CD8-positive, alpha-beta memory T cell (primary cell): Measurements from ENCODE around the gene EPB42. TPM values are rescaled to one million over a fixed set of nuclear protein-coding genes. Genes with fewer than 3 reads are reported as not detected.

Experiments used
- CTCF ChIA-PET: fragments of 350-600 bp; sonication (Branson Sonifier 250); formaldehyde crosslinking; loops from one replicate; lab custom pipeline; 2021; ENCODE audit warnings: antibody characterized with exemption; lab: Charles Lee
- POLR2A ChIA-PET: fragments of 350-600 bp; sonication (Branson Sonifier 250); formaldehyde crosslinking; loops from one replicate; lab custom pipeline; 2021; ENCODE audit warnings: antibody characterized with exemption; lab: Charles Lee
- DNase-seq, 5 donors: peaks; one replicate each; pipeline versions ENCODE4 v3.0.0 to v3.0.0-alpha.2; 2020 to 2022; ENCODE audit warnings: mixed read lengths in 1 of 5
- H3K27ac ChIP-seq: one replicate; pipeline ENCODE4 v1.7.0; 2013; ENCODE audit warnings: low read depth, mild to moderate bottlenecking, low read length, moderate library complexity
- H3K27me3 ChIP-seq: 2 replicates; pipeline ENCODE4 v1.7.0; 2013; ENCODE audit warnings: low read length, mild to moderate bottlenecking; ENCODE audit not compliant: insufficient read depth, poor library complexity, severe bottlenecking
- H3K36me3 ChIP-seq: 2 replicates; pipeline ENCODE4 v1.7.0; 2013; ENCODE audit warnings: mild to moderate bottlenecking, low read length, moderate library complexity; ENCODE audit not compliant: insufficient read depth
- H3K4me1 ChIP-seq: 2 replicates; pipeline ENCODE4 v1.7.0; 2013; ENCODE audit warnings: mild to moderate bottlenecking, low read length, moderate library complexity; ENCODE audit not compliant: insufficient read depth
- H3K4me3 ChIP-seq: 2 replicates; pipeline ENCODE4 v1.7.0; 2013; ENCODE audit warnings: mild to moderate bottlenecking, low read length
- H3K9me3 ChIP-seq: 2 replicates; pipeline ENCODE4 v1.7.0; 2013; ENCODE audit warnings: mild to moderate bottlenecking, low read length
- H3K27ac Mint-ChIP-seq, 8 donors: one replicate each; pipeline ENCODE4 v1.8.0; 2020 to 2021; ENCODE audit warnings: mixed read lengths in 8 of 8, mild to moderate bottlenecking in 6 of 8, inconsistent platforms in 3 of 8, moderate library complexity in 3 of 8
- H3K27me3 Mint-ChIP-seq, 2 donors: one replicate each; pipeline ENCODE4 v1.8.0; 2020 to 2021; ENCODE audit warnings: mixed read lengths in 2 of 2, mild to moderate bottlenecking in 1 of 2, moderate library complexity in 1 of 2
- H3K36me3 Mint-ChIP-seq, 3 donors: one replicate each; pipeline ENCODE4 v1.8.0; 2020 to 2021; ENCODE audit warnings: mixed read lengths in 3 of 3, inconsistent platforms in 1 of 3, mild to moderate bottlenecking in 1 of 3
- H3K4me1 Mint-ChIP-seq, 3 donors: one replicate each; pipeline ENCODE4 v1.8.0; 2020 to 2021; ENCODE audit warnings: mixed read lengths in 3 of 3, inconsistent platforms in 1 of 3, mild to moderate bottlenecking in 1 of 3
- H3K4me3 Mint-ChIP-seq, 7 donors: one replicate each; pipeline ENCODE4 v1.8.0; 2020 to 2021; ENCODE audit warnings: mixed read lengths in 7 of 7, mild to moderate bottlenecking in 6 of 7, moderate library complexity in 4 of 7, inconsistent platforms in 2 of 7
- H3K9me3 Mint-ChIP-seq, 5 donors: one replicate each; pipeline ENCODE4 v1.8.0; 2020 to 2022; ENCODE audit warnings: mixed read lengths in 5 of 5, mild to moderate bottlenecking in 3 of 5, moderate library complexity in 2 of 5, inconsistent platforms in 1 of 5
- polyA plus RNA-seq: library from polyadenylated mRNA; unstranded; fragments of 300-500 nt; fragmentation: Illumina TruSeq; gene quantifications from one replicate; pipeline ENCODE4 v1.2.3, GENCODE V29; 2021
- total RNA-seq, 2 experiments: library from RNA; stranded (reverse); gene quantifications; one replicate each; pipeline ENCODE4 v1.2.3, GENCODE V29; 2021

The EPB42 gene
- total and polyA plus RNA-seq, 3 experiments from 2014 or later, result not detected

DNA sequence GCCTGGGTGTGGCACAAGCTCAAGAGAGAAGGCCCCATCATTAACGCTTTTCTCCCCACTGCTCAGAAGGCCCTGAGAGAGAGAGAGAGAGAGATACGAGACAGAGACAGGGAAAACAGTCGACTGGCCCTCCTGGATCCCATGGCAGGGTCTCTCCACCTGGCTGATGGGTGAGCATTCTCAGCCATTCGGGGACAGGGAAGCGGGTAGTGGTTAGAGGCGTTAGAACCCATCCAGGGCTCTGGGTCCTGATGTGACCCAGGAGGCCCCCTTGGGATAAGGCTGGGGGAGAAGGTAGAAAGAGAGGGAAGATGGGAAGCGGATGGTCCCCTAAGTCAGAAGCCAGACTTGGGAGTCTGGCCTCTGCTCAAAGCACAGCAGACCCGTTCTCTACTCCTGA is 38.0 kb upstream of the EPB42 start:
- no peak overlapping the region for H3K27ac ChIP-seq
- H3K27me3 ChIP-seq, result no peaks in the 10 kb centered on the region
- Mint-ChIP-seq H3K36me3 (peaks cover 0 to 3% (median 0%) of the 10 kb centered on the region in 3 donors), H3K9me3 (no peaks in the 10 kb centered on the region), H3K27me3 (peaks cover 11 to 30% of the 10 kb centered on the region in 2 donors), H3K27ac (no peak overlapping the region), H3K4me1 (peaks cover 6 to 10% (median 6%) of the 10 kb centered on the region in 3 donors), H3K4me3 (no peak overlapping the region)
- peaks cover 5% of the 10 kb centered on the region for H3K4me1 ChIP-seq
- POLR2A ChIA-PET, result no interaction called here
- no peaks in the 10 kb centered on the region for H3K9me3 ChIP-seq
- no peak for DNase-seq
- no peaks in the 10 kb centered on the region for H3K36me3 ChIP-seq
- CTCF ChIA-PET, result no interaction called here
- no peak overlapping the region for H3K4me3 ChIP-seq

DNA sequence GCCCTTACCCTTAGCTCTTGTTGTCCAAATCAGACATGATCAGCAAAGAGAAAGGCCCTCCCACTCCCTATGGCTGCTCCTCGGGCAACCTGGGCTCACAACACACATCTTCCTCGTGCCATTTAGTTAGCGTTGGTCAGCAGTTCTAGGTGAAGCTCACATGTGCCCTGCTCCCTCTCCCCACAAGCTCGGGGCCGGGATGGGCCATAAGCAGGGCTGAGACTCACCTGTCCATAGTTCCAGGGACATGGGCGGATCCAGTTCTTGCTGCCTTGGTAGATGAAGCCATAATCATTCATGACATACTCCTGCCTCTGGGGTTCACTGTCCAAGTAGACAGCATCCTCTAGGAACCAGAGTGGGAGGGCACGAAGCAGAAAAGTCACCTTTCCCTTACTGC is 35.5 kb upstream of the EPB42 start:
- CTCF ChIA-PET, result no interaction called here
- no peak overlapping the region for H3K4me3 ChIP-seq
- DNase-seq, result no peak
- H3K36me3 Mint-ChIP-seq, result peaks cover 0 to 3% (median 0%) of the 10 kb centered on the region in 3 donors
- no peak overlapping the region for H3K4me3 Mint-ChIP-seq
- POLR2A ChIA-PET, result no interaction called here
- no peaks in the 10 kb centered on the region for H3K9me3 ChIP-seq
- H3K27ac Mint-ChIP-seq, result peak overlapping the region in 2 of 8 donors; percentile 69 to 74
- H3K27me3 Mint-ChIP-seq, result peaks cover 7 to 36% of the 10 kb centered on the region in 2 donors
- no peaks in the 10 kb centered on the region for H3K27me3 ChIP-seq
- H3K9me3 Mint-ChIP-seq, result no peaks in the 10 kb centered on the region
- H3K4me1 Mint-ChIP-seq, result peaks cover 15 to 20% (median 16%) of the 10 kb centered on the region in 3 donors
- peaks cover 7% of the 10 kb centered on the region for H3K4me1 ChIP-seq
- H3K36me3 ChIP-seq, result no peaks in the 10 kb centered on the region
- H3K27ac ChIP-seq, result no peak overlapping the region

DNA sequence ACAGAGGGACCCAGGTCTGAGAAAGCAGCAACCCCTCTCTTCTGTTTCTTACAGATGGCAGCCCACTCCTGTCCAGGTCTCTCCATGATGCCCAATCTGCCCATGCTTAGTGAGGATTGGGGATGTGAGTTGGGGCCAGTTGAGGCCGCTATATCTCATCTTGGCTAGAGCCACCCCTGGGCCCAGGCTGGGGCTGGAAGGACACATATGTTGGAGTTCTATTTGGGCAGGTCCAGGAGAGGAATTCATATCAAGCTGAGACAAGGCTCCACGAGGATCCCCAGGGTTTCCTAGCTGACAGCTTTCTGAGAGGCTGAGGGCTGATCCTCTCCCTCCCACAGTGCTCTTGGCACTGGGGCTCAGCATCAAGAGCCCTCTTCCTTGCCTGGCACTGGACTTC is 34.6 kb upstream of the EPB42 start:
- CTCF ChIA-PET, result no interaction called here
- peaks cover 15 to 20% (median 16%) of the 10 kb centered on the region in 3 donors for H3K4me1 Mint-ChIP-seq
- no peaks in the 10 kb centered on the region for H3K27me3 ChIP-seq
- no peak overlapping the region for H3K4me3 ChIP-seq
- no peak overlapping the region for H3K4me3 Mint-ChIP-seq
- H3K4me1 ChIP-seq, result peaks cover 7% of the 10 kb centered on the region
- H3K9me3 Mint-ChIP-seq, result no peaks in the 10 kb centered on the region
- H3K27ac ChIP-seq, result no peak overlapping the region
- no peak for DNase-seq
- peak overlapping the region in 2 of 8 donors; percentile 11 to 37 for H3K27ac Mint-ChIP-seq
- peaks cover 0 to 3% (median 0%) of the 10 kb centered on the region in 3 donors for H3K36me3 Mint-ChIP-seq
- peaks cover 3 to 36% of the 10 kb centered on the region in 2 donors for H3K27me3 Mint-ChIP-seq
- no peaks in the 10 kb centered on the region for H3K36me3 ChIP-seq
- POLR2A ChIA-PET, result no interaction called here
- H3K9me3 ChIP-seq, result no peaks in the 10 kb centered on the region

DNA sequence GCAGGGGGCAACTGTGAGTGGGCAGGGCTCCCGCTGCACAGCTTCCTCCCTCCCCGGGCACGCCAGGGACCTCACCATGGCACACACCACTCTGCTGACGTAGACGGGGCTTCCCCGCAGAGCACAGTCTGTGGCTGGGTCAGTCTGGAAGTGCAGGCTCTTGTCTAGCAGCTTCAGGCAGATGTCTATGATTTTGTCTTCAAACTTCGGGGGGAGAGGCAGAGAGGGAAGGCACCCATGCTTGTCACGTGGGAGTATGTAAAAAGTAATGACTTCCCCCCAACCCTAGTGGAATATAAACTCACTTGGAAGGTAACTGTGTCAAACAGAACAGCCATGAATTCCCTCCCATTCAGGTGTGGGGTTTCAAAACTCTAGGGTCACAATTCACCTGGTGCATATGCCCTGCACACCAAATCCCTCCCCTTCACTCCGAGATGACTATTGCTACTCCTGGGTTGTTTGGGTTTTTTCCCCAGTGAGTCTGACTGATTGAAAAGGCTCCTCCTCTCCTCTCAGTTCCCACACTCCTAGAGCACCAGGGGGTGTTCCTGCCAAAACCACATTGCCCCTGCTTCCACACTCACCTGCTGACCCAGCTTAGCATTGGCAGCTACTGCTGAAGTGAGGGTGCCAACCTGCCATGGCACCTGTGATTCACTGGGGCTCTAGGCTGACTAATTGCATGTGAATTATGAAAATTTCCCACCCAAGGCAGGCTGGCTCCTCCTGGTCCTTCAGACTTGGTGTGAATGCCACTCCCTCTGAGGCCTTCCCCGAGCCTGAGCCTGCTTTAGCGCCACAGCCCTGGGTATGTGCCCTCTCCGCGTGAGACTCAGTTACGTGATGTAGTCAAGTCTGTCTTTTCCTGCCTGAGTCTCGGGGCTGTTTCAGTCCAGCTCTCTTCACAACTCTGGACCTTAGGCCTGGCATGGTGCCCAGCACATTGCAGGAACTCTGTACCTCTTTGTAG is 32.9 kb upstream of the EPB42 start:
- peaks cover 19 to 23% (median 20%) of the 10 kb centered on the region in 3 donors for H3K4me1 Mint-ChIP-seq
- H3K9me3 Mint-ChIP-seq, result no peaks in the 10 kb centered on the region
- no peaks in the 10 kb centered on the region for H3K36me3 ChIP-seq
- CTCF ChIA-PET, result interaction anchor here (1.1 kb wide), 1 partner anchor 28 kb away, joined by 3 read pairs; no protein-coding TSS in a partner anchor
- H3K36me3 Mint-ChIP-seq, result peaks cover 0 to 3% (median 0%) of the 10 kb centered on the region in 3 donors
- POLR2A ChIA-PET, result no interaction called here
- H3K4me3 Mint-ChIP-seq, result peak overlapping the region in 2 of 7 donors; percentile 6 to 21
- H3K27me3 Mint-ChIP-seq, result peaks cover 2 to 36% of the 10 kb centered on the region in 2 donors
- DNase-seq, result peak in 4 of 5 donors; percentile 14 to 59 (median 52)
- no peaks in the 10 kb centered on the region for H3K9me3 ChIP-seq
- H3K27ac ChIP-seq, result no peak overlapping the region
- no peak overlapping the region for H3K4me3 ChIP-seq
- no peaks in the 10 kb centered on the region for H3K27me3 ChIP-seq
- H3K27ac Mint-ChIP-seq, result peak overlapping the region in 7 of 8 donors; percentile 32 to 91 (median 82)
- peaks cover 7% of the 10 kb centered on the region for H3K4me1 ChIP-seq

DNA sequence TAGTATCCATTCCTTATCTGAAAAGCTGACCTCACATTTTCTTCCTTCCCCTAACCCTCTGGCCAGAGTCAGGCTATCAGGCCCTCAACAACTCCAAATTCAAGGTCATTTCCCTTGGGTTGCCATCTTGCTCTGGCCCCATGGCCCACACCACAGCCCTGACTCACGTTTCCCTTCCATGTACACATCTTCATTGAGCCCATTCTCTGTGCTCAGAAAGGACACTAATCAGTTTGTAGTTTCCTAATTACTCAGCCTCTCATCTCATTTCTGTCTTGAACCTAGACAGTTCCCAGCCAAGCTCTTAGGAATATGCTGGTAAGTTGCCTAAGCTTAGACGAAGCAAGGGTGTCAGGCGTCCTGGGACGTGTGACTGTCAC is 31.0 kb upstream of the EPB42 start:
- H3K4me3 ChIP-seq, result no peak overlapping the region
- H3K27me3 ChIP-seq, result no peaks in the 10 kb centered on the region
- peaks cover 7% of the 10 kb centered on the region for H3K4me1 ChIP-seq
- Mint-ChIP-seq H3K27me3 (peaks cover 2 to 32% of the 10 kb centered on the region in 2 donors), H3K4me3 (no peak overlapping the region), H3K4me1 (peaks cover 19 to 23% (median 20%) of the 10 kb centered on the region in 3 donors), H3K36me3 (peaks cover 0 to 3% (median 0%) of the 10 kb centered on the region in 3 donors), H3K9me3 (no peaks in the 10 kb centered on the region), H3K27ac (peak overlapping the region in 1 of 8 donors; percentile 59)
- DNase-seq, result no peak
- no peaks in the 10 kb centered on the region for H3K36me3 ChIP-seq
- POLR2A ChIA-PET, result no interaction called here
- no peaks in the 10 kb centered on the region for H3K9me3 ChIP-seq
- CTCF ChIA-PET, result no interaction called here
- no peak overlapping the region for H3K27ac ChIP-seq

DNA sequence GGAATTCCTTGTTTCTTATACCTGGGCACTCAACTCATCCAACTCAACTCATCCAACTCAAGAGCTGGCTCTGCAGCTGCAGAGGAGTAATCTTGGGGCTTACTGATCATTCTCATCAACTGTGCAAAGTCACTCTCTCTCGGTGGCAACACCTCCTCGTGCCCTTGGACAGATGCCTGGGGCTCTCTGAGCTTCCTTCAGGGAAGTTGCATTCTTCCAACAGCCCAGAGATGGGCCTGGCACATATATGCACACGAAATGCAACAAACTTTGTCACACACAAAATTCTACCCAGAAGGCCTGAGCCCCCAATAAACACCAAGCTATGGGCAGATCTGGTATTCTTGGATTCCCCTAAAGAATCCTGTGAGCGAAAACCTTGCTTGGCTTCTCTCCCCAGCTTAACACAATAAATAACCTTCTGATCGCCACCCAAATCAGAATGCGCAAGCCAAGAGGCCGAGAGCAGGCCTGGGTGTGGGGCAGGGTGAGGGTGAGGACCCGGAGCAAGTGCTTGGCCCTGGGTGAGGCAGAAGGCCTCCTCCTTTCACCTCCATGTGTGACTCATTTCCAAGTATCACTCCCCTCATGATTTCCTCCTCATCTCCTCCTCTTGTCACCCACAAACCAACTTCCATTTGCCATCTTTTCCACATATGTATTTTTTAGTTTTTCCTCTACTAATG is 30.5 kb upstream of the EPB42 start:
- no peak overlapping the region for H3K4me3 Mint-ChIP-seq
- H3K27ac ChIP-seq, result no peak overlapping the region
- CTCF ChIA-PET, result interaction anchor here (0.7 kb wide), 1 partner anchor 26 kb away, joined by 3 read pairs; no protein-coding TSS in a partner anchor

DNA sequence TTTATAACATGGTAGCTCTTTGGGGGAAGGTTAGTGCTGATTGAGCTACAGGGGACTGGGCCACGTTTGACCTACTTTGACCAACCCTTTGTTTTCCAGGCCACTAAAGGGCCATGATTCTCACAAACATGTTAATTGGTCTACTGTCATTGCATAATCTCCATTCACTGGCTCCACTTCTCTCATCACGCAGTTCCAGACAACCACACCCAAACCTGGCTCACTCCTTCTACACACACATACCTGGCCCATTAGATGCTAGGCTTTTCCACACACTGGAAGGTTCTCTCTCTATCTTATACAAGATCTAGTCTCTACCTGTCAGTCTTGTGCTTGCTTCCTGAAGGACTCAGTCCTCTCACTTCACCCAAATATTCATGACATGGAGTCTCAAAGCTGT is 30.0 kb upstream of the EPB42 start:
- Mint-ChIP-seq H3K4me1 (peaks cover 19 to 23% (median 20%) of the 10 kb centered on the region in 3 donors), H3K27me3 (peaks cover 2 to 23% of the 10 kb centered on the region in 2 donors), H3K36me3 (peaks cover 0 to 3% (median 0%) of the 10 kb centered on the region in 3 donors), H3K9me3 (no peaks in the 10 kb centered on the region), H3K4me3 (no peak overlapping the region), H3K27ac (peak overlapping the region in 1 of 8 donors; percentile 47)
- Histone ChIP-seq H3K4me1 (peaks cover 7% of the 10 kb centered on the region), H3K27me3 (no peaks in the 10 kb centered on the region), H3K4me3 (no peak overlapping the region), H3K9me3 (no peaks in the 10 kb centered on the region), H3K27ac (no peak overlapping the region), H3K36me3 (no peaks in the 10 kb centered on the region)
- ChIA-PET CTCF (interaction anchor here (0.7 kb wide), 1 partner anchor 25 kb away, joined by 3 read pairs; no protein-coding TSS in a partner anchor), POLR2A (no interaction called here)
- DNase-seq, result no peak

More for the DNA sequence above, 30.5 kb upstream of the EPB42 start:
- Mint-ChIP-seq H3K27me3 (peaks cover 2 to 29% of the 10 kb centered on the region in 2 donors), H3K36me3 (peaks cover 0 to 3% (median 0%) of the 10 kb centered on the region in 3 donors), H3K9me3 (no peaks in the 10 kb centered on the region), H3K4me1 (peaks cover 19 to 23% (median 20%) of the 10 kb centered on the region in 3 donors), H3K27ac (no peak overlapping the region)
- Histone ChIP-seq H3K27me3 (no peaks in the 10 kb centered on the region), H3K9me3 (no peaks in the 10 kb centered on the region), H3K4me3 (no peak overlapping the region), H3K36me3 (no peaks in the 10 kb centered on the region), H3K4me1 (peaks cover 7% of the 10 kb centered on the region)
- no peak for DNase-seq
- POLR2A ChIA-PET, result no interaction called here
